PFSK-1 (cell line): ENCODE results near the gene BAZ2B.

Source experiments
- POLR2AphosphoS5 ChIP-seq: IDR thresholded peaks from 2 replicates; pipeline ENCODE4 v1.6.1; 2012; ENCODE audit warnings: low read depth, mild to moderate bottlenecking, control low read depth, low read length, moderate library complexity
- TAF1 ChIP-seq: IDR thresholded peaks from 2 replicates; pipeline ENCODE4 v1.6.1; 2012; ENCODE audit warnings: low read length, control low read depth, borderline replicate concordance; ENCODE audit not compliant: insufficient read depth

DNA sequence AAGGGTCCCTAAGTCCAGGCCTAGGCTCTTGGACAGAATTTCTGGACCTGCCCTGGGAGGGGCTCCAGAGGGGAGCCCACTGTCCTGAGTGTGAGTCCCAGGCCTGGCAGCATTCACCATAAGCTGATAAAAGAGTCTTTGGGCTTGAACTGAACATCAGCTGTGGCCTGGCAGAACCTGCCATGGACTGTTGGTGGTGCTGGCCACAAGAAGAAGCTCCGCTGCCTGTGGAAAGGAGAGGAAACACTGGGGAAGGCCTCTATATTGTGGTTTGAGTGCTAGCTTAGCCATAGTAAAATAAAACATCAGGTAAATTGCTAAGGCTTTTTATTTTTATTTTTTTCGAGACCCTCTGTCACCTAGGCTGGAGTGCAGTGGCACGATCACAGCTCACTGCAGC lies 20.9 kb upstream of the BAZ2B start:
- TF ChIP-seq TAF1 (no peak), POLR2AphosphoS5 (no peak)
